H1 (cell line): ENCODE data around the gene SLPI. TPM values are rescaled to one million over a fixed set of nuclear protein-coding genes. Genes with fewer than 3 reads are reported as not detected.
A peak's percentile ranks its signal among the peaks of the same experiment; 100 is the strongest.

Experiments
- CTCF ChIA-PET: fragments of 300-600 bp; sonication (Branson Sonifier 250); formaldehyde crosslinking; loops from one replicate; lab custom pipeline; 2021; ENCODE audit not compliant: partially characterized antibody; lab: Charles Lee
- POLR2A ChIA-PET: fragments of 300-600 bp; sonication (Branson Sonifier 250); formaldehyde crosslinking; loops from one replicate; lab custom pipeline; 2021; ENCODE audit warnings: inconsistent platforms; ENCODE audit not compliant: partially characterized antibody; lab: Charles Lee
- DNase-seq, 2 experiments: peaks; one replicate each; pipeline versions ENCODE4 v3.0.0 to v3.0.0-alpha.2; 2010 to 2022; ENCODE audit warnings: low spot score in 2 of 2, low read depth in 1 of 2, mixed read lengths in 1 of 2
- FAIRE-seq: peaks from 2 replicates; lab custom pipeline; 2011; peaks lifted over from hg19 to GRCh38; lab: Jason Lieb, UNC
- H2AFZ ChIP-seq: 2 replicates; pipeline ENCODE4 v1.8.1; 2012; ENCODE audit warnings: low read length, inconsistent platforms
- H2AK5ac ChIP-seq: 2 replicates; pipeline ENCODE4 v1.6.1; 2013; ENCODE audit warnings: low read depth, low read length
- H2BK120ac ChIP-seq: replicated peaks from 2 replicates; pipeline ENCODE3; 2013; ENCODE audit warnings: low read depth, low read length, inconsistent platforms
- H2BK12ac ChIP-seq: 2 replicates; pipeline ENCODE4 v1.6.1; 2013; ENCODE audit warnings: low read depth, low read length
- H2BK15ac ChIP-seq: 2 replicates; pipeline ENCODE4 v1.6.1; 2013; ENCODE audit warnings: low read length
- H2BK20ac ChIP-seq: 2 replicates; pipeline ENCODE4 v1.6.1; 2013; ENCODE audit warnings: low read length
- H2BK5ac ChIP-seq: 2 replicates; pipeline ENCODE4 v1.6.1; 2013; ENCODE audit warnings: low read depth, low read length
- H3K14ac ChIP-seq: 2 replicates; pipeline ENCODE4 v1.6.1; 2013; ENCODE audit warnings: inconsistent platforms; ENCODE audit not compliant: insufficient read length
- H3K18ac ChIP-seq: 2 replicates; pipeline ENCODE4 v1.6.1; 2013; ENCODE audit warnings: low read length; ENCODE audit errors: extremely low read depth
- H3K23ac ChIP-seq: 2 replicates; pipeline ENCODE4 v1.6.1; 2013; ENCODE audit warnings: inconsistent platforms; ENCODE audit not compliant: insufficient read length
- H3K23me2 ChIP-seq: 2 replicates; pipeline ENCODE4 v1.6.1; 2013; ENCODE audit warnings: low read depth, low read length
- H3K27ac ChIP-seq: 2 replicates; pipeline ENCODE4 v1.6.1; 2011; ENCODE audit warnings: low read depth, low read length, inconsistent platforms
- H3K27me3 ChIP-seq, 4 experiments: replicated peaks in 1 of 4; 1 replicate in 1 of 4; 2 replicates in 3 of 4; pipeline versions ENCODE4 v1.6.1 to v1.8.1; 2011 to 2013; ENCODE audit warnings: low read length in 3 of 4, mild to moderate bottlenecking in 3 of 4, inconsistent platforms in 2 of 4, mixed read lengths in 2 of 4, moderate library complexity in 1 of 4; ENCODE audit not compliant: control insufficient read depth in 3 of 4, insufficient read depth in 3 of 4; ENCODE audit errors: extremely low read depth in 1 of 4
- H3K36me3 ChIP-seq, 4 experiments: 2 replicates each; pipeline versions ENCODE4 v1.6.1 to v1.8.1; 2011 to 2013; ENCODE audit warnings: mild to moderate bottlenecking in 4 of 4, low read length in 3 of 4, moderate library complexity in 2 of 4, control low read depth in 1 of 4, inconsistent platforms in 1 of 4; ENCODE audit not compliant: insufficient read depth in 4 of 4, control insufficient read depth in 2 of 4
- H3K4ac ChIP-seq: replicated peaks from 2 replicates; pipeline ENCODE3; 2013; ENCODE audit warnings: low read length, low read depth, mixed read lengths, inconsistent platforms; ENCODE audit not compliant: insufficient read length
- H3K4me1 ChIP-seq, 4 experiments: replicated peaks in 1 of 4; 1 replicate in 1 of 4; 2 replicates in 3 of 4; pipeline versions ENCODE4 v1.6.1 to v1.8.1; 2011 to 2013; ENCODE audit warnings: low read length in 3 of 4, inconsistent platforms in 2 of 4, mixed read lengths in 1 of 4; ENCODE audit not compliant: insufficient read depth in 4 of 4, control insufficient read depth in 3 of 4
- H3K4me2 ChIP-seq, 2 experiments: 2 replicates each; pipeline versions ENCODE4 v1.6.1 to v1.8.1; 2011 to 2013; ENCODE audit warnings: low read depth in 2 of 2, low read length in 2 of 2, control low read depth in 1 of 2, inconsistent platforms in 1 of 2, mild to moderate bottlenecking in 1 of 2; ENCODE audit not compliant: insufficient read depth in 1 of 2
- H3K4me3 ChIP-seq, 4 experiments: fragments of 200-600, 300-600 bp in 1 of 4; sonication (generic), shearing (Covaris generic), sonication (Bioruptor Twin) in 1 of 4; 2 replicates each; pipeline versions ENCODE4 v1.5.1 to v1.8.1; 2011 to 2016; ENCODE audit warnings: low read length in 4 of 4, low read depth in 3 of 4, control low read depth in 2 of 4, inconsistent platforms in 2 of 4, mild to moderate bottlenecking in 2 of 4, mixed read lengths in 1 of 4, moderate library complexity in 1 of 4; ENCODE audit not compliant: insufficient read depth in 2 of 4; ENCODE audit errors: extremely low read depth in 1 of 4
- H3K56ac ChIP-seq: replicated peaks from 2 replicates; pipeline ENCODE3; 2013; ENCODE audit warnings: low read depth, mild to moderate bottlenecking, mixed read lengths, low read length, inconsistent platforms; ENCODE audit not compliant: insufficient read length
- H3K79me1 ChIP-seq: 2 replicates; pipeline ENCODE4 v1.6.1; 2013; ENCODE audit warnings: low read depth, low read length, control low read depth
- H3K79me2 ChIP-seq, 2 experiments: 2 replicates each; pipeline versions ENCODE4 v1.6.1 to v1.8.1; 2012 to 2013; ENCODE audit warnings: low read length in 2 of 2, mild to moderate bottlenecking in 2 of 2, inconsistent platforms in 1 of 2; ENCODE audit not compliant: insufficient read depth in 2 of 2, control insufficient read depth in 1 of 2
- H3K9ac ChIP-seq, 4 experiments: replicated peaks in 1 of 4; 1 replicate in 1 of 4; 2 replicates in 3 of 4; pipeline versions ENCODE4 v1.6.1 to v1.8.1; 2011 to 2013; ENCODE audit warnings: low read depth in 3 of 4, low read length in 3 of 4, control low read depth in 2 of 4, mild to moderate bottlenecking in 2 of 4, moderate library complexity in 2 of 4, inconsistent platforms in 1 of 4; ENCODE audit errors: extremely low read depth in 1 of 4
- H3K9me3 ChIP-seq, 2 experiments: 2 replicates each; pipeline versions ENCODE4 v1.6.1 to v1.8.1; 2012 to 2013; ENCODE audit warnings: mild to moderate bottlenecking in 2 of 2, moderate library complexity in 2 of 2, control low read depth in 1 of 2, inconsistent platforms in 1 of 2, low read depth in 1 of 2, low read length in 1 of 2, mixed read lengths in 1 of 2; ENCODE audit not compliant: insufficient read depth in 2 of 2
- H4K20me1 ChIP-seq, 2 experiments: replicated peaks in 1 of 2; 2 replicates each; pipeline versions ENCODE3 to v1.8.1; 2011 to 2013; ENCODE audit warnings: inconsistent platforms in 2 of 2, low read length in 2 of 2, mild to moderate bottlenecking in 1 of 2; ENCODE audit not compliant: insufficient read depth in 2 of 2, control insufficient read depth in 1 of 2
- H4K5ac ChIP-seq: 2 replicates; pipeline ENCODE4 v1.6.1; 2013; ENCODE audit warnings: low read length, low read depth, mixed read lengths, inconsistent platforms; ENCODE audit not compliant: insufficient read length
- H4K8ac ChIP-seq: 2 replicates; pipeline ENCODE4 v1.8.0; 2013; ENCODE audit warnings: mild to moderate bottlenecking, moderate library complexity, low read length, inconsistent platforms; ENCODE audit not compliant: insufficient read depth; ENCODE audit errors: extremely low read depth
- H4K91ac ChIP-seq: replicated peaks from 2 replicates; pipeline ENCODE3; 2013; ENCODE audit warnings: low read length, mixed read lengths, inconsistent platforms; ENCODE audit not compliant: insufficient read length
- CEBPB ChIP-seq: IDR thresholded peaks from 2 replicates; pipeline ENCODE4 v1.6.1; 2012; ENCODE audit warnings: low read depth, low read length
- KDM1A ChIP-seq: fragments of 200-600, 300-600 bp; sonication (generic); IDR thresholded peaks from 2 replicates; pipeline ENCODE4 v1.7.1; 2016; ENCODE audit warnings: mild to moderate bottlenecking, low read length, borderline replicate concordance
- POLR2AphosphoS5 ChIP-seq: IDR thresholded peaks from 2 replicates; pipeline ENCODE4 v1.6.1; 2011; ENCODE audit warnings: low read depth, low read length
- RAD21 ChIP-seq, 2 experiments: IDR thresholded peaks in 1 of 2; conservative IDR thresholded peaks in 1 of 2; 2 replicates each; pipeline ENCODE4 v1.6.1; 2011; ENCODE audit warnings: low read depth in 2 of 2, low read length in 2 of 2, improper control_type of control experiment in 1 of 2, inconsistent platforms in 1 of 2, mild to moderate bottlenecking in 1 of 2, moderate library complexity in 1 of 2
- SP4 ChIP-seq: IDR thresholded peaks from 2 replicates; pipeline ENCODE4 v1.6.1; 2012; ENCODE audit warnings: low read length, inconsistent platforms
- ZNF274 ChIP-seq: IDR thresholded peaks from 2 replicates; pipeline ENCODE4 v1.7.0; 2012; ENCODE audit warnings: low read length, borderline replicate concordance; ENCODE audit errors: extremely low read depth
- WGBS, 2 experiments: shearing (Covaris generic) in 1 of 2; methylation state at CpG; one replicate each; pipeline versions ENCODE4 v1.1.6 to v1.1.7; 2013 to 2015; ENCODE audit warnings: low lambda C conversion rate in 2 of 2, mixed read lengths in 2 of 2, inconsistent platforms in 1 of 2, low coverage in 1 of 2, missing lambda C conversion rate in 1 of 2; ENCODE audit not compliant: insufficient replicate concordance in 2 of 2, insufficient coverage in 1 of 2, insufficient read length in 1 of 2; ENCODE audit errors: extremely low coverage in 1 of 2, missing lambda C conversion rate in 1 of 2; 5-methylcytosine and 5-hydroxymethylcytosine counted together
- polyA plus RNA-seq, 7 experiments: library from polyadenylated mRNA; depleted of rRNA in 3 of 7; stranded (reverse) in 5 of 7; unstranded in 2 of 7; fragments of >200 nt in 5 of 7; fragments of 200-250 nt in 2 of 7; gene quantifications; 1 replicate in 5 of 7; 2 replicates in 1 of 7; 4 replicates in 1 of 7; pipeline versions ENCODE4 v1.2.1 to v1.2.3, GENCODE V29; 2011 to 2013; ENCODE audit warnings: missing spikeins in 2 of 7, mixed read lengths in 2 of 7
- total RNA-seq: library from RNA; stranded (reverse); fragmentation: NEBNext Ultra II Directional; extraction: Animal tissue kit (Norgen Biotek cat#: 25700); gene quantifications from 2 replicates; pipeline ENCODE4 v1.2.1, GENCODE V29; 2021

Gene SLPI
- total and polyA plus RNA-seq, 2 of the 8 experiments (the other 6 are each of a cell fraction or from before 2014, with no cell fraction given), result not detected

- FAIRE-seq (no peak), DNase-seq (no peak)
- Histone ChIP-seq H3K4me1 (peaks cover 0 to 3% (median 0%) of the 10 kb centered on the region in 4 experiments; a peak in 3 of 7 replicates), H3K4me2 (no peak overlapping the region), H4K91ac (no peak overlapping the region), H3K9me3 (no peaks in the 10 kb centered on the region), H3K36me3 (no peaks in the 10 kb centered on the region), H3K79me2 (no peaks in the 10 kb centered on the region), H3K4ac (no peak overlapping the region), H2BK120ac (no peak overlapping the region), H3K56ac (no peak overlapping the region), H2BK20ac (no peak overlapping the region), H3K27ac (no peak overlapping the region), H2AK5ac (no peak overlapping the region), H3K79me1 (no peaks in the 10 kb centered on the region), H2BK5ac (no peak overlapping the region), H3K18ac (no peak overlapping the region), H2AFZ (no peak overlapping the region), H3K27me3 (peaks cover 0 to 15% (median 8%) of the 10 kb centered on the region in 4 experiments; a peak in 5 of 7 replicates), H2BK15ac (no peak overlapping the region), H4K8ac (peak overlapping the region; percentile 81), H3K14ac (no peak overlapping the region), H3K23ac (no peak overlapping the region), H2BK12ac (no peak overlapping the region), H3K9ac (no peak overlapping the region), H4K5ac (no peak overlapping the region), H4K20me1 (no peaks in the 10 kb centered on the region), H3K23me2 (peaks cover 7% of the 10 kb centered on the region; the same call in 1 of the 2 replicates), H3K4me3 (no peak overlapping the region)
- 84% methylated on average over 5 of the region's 5 CpGs; no CpG with 5 or more reads in 1 of the 2 experiments for WGBS, 2 experiments
- TF ChIP-seq RAD21 (IDR thresholded peaks at IDR 0.05 in 1 of 2, conservative IDR thresholded peaks at IDR 0.05 in 1 of 2; ENCODE audit: low read depth in 2 of 2, low read length in 2 of 2) (no peak), POLR2AphosphoS5 (no peak), CEBPB (no peak), SP4 (no peak), KDM1A (no peak), ZNF274 (no peak)
- ChIA-PET CTCF (interaction anchor here (0.7 to 6.2 kb wide), 6 partner anchors 16 to 276 kb away, joined by 3 to 28 read pairs (median 10); no protein-coding TSS in a partner anchor), POLR2A (no interaction called here)
Observed at GRCh38 chr20:45288860-45289259, 34.5 kb upstream of the SLPI start.
